Measurements from ENCODE around the gene CCDC93.

Gene CCDC93

GRCh38 chr2:117879003-117879402 is 134.9 kb downstream of the CCDC93 start:
- DNase-seq: no peak

GRCh38 chr2:117875786-117876185 is 138.1 kb downstream of the CCDC93 start:
- no peak for DNase-seq

Measured in NCI-H524 (cell line).